Measurements from ENCODE around the gene IARS1.

Gene IARS1

DNA sequence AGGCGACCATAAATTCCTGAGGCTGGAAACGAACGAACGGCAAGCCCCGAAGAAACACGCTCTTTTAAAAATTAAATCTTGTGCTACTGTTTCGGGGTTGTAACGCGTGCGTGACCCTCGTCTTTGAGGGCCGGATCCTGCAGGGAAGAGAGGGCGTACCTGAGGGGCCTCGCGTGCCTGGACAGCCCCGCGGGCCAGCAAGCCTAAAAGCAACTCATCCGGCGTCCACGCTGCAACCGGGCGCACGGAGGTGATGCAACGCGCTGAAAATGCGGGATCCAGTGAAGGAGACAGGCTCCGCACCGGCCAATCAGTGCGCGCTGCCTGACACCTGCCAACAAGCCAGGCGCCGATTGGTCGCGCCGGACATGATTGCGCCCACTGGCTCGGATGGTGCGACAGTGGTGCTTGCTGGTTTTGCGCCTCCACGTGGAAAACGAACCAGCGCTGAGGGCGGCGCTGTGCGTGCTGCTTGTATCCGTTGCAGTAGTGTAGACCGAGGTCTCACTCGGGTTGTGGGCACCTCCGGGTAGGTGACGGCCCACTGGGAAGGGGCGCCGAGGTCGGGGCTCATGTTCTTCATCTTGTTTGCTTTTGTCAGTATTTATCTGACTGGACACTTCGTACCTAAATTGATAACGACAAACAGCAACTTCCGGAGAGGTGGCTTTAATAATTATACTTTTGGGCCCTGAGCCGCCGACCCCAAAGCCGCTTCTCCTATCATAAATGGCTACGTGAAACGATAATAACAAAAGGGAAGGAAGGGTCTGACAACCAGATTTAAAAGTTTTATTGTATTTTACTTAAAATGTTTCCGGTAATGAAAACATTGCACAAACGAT is at the start of gene IARS1:
Gene IARS1 (minus strand): TSS at position 246 of the 845 bp plus-strand sequence. CDS start 4,278 bp downstream, outside the sequence.
- peak; percentile 94 to 98 for DNase-seq

DNA sequence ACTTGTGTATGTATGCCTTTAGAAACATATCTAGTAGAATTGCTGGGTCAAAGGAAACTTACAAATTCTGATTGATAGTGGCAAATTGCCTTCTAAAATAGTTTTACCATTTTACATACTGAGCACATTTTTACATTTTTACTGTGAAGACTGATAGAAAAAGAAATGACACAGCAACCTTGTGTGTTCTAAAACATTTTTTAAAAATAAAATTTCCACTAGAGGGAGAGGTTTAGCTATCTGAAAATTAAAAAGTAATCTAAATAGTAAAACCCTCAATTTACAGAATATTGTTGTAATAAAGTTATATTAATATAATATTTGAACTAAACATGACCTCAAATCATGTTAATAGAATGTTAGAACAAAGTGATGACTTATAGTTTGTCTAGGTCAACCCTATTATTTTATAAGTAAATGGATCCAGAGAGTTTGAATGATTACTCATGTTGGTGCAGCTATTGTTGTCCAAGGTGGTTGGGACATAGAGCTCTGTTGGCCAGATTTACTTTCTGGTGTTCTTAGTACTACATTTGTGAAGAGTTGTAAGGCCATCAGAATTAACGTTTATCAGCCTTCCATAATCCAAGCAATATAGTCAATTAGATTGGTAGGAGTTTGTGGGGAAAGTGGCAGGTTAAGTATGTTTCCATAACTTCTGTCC is 49.5 kb upstream of the IARS1 start:
- no peak for DNase-seq

DNA sequence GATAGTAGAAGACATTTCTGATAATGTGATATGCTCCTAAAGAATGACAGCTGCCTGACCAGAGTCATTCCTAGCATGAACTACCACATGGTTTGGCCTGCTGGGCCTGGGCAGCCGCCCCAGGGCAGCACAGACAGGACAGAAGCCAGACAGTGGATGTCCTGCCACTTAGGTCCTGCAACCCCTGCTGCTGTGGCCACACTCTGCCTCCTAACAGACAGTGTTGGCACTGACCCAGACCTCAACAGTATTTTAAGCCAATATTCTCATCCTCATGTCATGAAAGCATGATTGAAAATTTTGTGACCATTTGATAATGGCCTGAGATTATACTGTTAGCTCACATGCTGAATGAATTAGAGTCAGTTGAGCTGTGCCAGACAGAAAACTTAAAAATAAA is 48.1 kb upstream of the IARS1 start:
- DNase-seq, result no peak

DNA sequence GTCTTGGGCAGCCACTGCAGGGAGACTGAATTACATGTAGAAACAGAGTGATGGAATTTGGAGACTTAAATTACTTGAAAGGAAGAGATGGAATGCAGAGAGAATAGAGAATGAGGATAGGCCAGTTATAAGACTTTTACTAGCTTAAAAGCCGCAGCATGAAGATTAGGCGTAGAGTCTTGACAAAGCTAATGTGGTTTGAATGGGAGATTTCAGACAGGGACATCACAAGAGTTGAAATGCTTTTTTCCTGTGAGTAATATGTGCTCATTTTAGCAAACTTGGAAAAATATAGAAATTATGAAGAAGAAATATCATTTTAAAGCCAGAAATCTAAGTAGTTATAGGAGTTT is 39.8 kb upstream of the IARS1 start:
- DNase-seq, result no peak

DNA sequence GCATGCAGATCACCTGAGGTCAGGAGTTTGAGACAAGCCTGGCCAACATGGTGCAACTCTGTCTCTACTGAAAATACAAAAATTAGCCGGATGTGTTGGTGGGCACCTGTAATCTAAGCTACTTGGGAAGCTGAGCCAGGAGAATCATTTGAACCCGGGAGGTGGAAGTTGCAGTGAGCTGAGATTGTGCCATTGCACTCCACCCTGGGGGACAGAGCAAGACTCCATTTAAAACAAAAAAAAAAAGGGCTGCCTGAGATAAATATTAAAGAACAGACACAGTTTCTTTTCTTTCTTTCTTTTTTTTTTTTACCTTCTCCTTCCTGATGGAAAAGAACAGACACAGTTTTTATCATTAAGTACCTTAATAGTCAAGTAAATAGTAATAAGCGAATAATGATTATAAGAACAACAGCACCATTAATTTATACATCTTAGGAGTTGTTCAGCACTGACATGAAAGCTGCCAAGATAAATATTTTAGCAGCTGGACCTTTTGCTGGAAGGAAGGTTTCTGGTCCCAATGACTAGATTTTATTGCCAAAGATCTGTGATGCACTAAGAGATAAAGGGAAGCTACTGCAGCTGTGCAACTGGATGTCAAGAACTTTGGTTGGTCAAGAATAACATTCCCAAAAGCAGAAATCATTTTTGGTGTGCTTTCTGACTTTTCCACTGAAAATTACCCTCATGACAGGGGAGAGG is 39.2 kb upstream of the IARS1 start:
- no peak for DNase-seq

DNA sequence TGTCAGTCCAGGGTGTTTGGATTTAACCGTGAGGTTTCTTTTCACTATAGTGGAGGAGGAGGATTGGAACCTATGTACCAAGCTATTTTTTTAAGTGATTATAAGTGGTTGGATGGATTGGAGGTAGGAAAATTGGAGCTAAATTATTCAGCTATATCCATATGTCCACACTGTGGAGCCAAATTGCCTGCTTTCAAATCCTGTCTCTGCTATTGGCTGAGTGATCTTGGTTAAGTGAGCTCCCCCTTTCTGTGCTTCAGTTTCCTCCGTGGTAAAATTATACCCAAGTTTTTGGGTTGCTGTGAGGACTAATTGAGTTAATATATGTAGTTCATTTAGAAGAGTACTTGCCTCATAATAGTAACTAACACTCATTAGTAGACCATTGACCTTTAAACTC is 34.7 kb upstream of the IARS1 start:
- DNase-seq, result no peak

DNA sequence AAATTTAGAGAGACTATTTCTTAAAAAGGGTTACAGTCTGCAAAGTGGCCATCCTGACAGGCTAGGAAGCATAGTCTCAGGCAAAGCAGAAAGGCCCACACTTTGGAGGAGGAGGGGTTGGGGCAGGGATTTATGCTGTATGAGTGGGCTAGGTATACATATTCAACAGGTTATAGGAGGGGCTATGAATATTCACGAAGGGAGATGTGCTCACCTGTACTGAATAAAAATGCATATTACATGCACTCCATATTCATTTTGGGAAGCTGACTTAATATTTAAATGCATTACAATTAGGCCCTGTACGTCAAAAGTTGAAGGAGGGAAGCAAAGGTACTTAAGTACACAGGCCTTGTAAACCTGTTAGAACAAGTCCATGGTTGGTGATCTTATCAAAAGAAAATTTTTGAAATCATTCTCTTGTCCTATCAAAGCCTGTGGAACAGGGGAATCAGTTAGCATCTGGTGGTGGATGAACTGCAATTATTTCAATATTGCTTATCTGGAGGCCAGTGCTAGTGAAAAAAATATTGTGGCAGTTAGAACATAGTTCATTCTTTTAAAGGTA is 33.9 kb upstream of the IARS1 start:
- no peak for DNase-seq

DNA sequence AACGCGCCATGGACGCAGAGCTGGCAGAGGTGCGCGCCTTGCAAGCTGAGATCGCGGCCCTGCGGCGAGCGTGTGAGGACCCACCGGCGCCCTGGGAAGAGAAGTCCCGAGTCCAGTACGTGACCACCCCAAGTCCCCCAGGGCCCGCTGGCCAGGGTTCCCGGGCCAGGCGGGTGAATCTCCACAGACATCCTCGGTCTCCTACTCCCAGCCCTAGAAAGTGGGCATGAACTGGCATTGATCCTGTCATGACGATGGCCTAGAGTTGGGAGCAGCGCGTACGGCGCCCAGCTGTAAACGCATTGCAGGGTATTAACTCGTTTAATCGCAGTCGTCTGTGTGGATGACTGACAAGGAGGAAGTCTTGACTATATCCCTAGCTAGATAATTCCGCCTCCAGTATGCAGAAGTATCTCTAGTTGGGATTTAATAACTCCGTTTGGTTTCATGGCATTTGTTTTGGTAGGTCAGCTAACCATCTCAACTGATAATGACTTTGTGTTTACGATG is 32.5 kb upstream of the IARS1 start:
- DNase-seq, result no peak

DNA sequence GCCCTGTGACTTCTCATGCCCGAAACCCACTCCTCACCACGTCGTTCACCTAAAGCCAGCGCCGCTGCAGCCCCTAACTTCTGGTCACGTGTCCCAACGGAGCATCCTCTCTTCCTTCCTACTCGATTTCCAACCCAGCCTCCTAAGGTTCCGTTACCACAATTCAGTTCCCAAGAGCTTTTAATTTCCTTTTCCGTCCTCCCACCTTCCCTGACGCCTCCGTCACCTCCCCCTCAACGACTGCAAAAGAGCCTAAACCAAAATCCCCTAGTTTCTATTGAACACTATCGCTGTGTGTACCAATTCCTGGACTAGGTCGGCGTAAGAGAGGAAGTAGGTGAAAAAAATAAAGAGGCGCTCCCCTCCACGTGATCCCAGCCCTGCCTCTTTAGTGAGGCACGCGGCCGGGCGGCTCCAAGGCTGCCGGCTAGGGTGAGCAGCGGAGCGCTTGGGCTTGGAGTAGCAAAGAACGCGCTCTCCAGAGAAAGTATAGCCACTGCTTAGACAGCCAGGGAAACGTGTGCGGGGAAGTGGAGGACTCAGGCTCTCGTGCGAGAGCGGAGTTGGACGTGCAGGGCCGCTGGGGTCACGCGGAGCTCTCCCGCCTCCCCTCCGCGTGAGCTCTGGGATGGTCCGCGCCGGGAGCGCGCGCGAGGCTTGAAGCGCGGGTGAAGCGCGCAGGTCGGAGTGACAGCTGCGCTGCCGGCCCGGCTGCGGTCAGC is 31.9 kb upstream of the IARS1 start, which contains the start of the genes CENPP and NOL8:
Gene CENPP (plus strand): TSS at position 685 of the 722 bp plus-strand sequence.
Gene NOL8 (minus strand): TSS at position 82 of the 722 bp plus-strand sequence. CDS start 1,189 bp downstream, outside the sequence.
- DNase-seq, result peak; percentile 80 to 82

DNA sequence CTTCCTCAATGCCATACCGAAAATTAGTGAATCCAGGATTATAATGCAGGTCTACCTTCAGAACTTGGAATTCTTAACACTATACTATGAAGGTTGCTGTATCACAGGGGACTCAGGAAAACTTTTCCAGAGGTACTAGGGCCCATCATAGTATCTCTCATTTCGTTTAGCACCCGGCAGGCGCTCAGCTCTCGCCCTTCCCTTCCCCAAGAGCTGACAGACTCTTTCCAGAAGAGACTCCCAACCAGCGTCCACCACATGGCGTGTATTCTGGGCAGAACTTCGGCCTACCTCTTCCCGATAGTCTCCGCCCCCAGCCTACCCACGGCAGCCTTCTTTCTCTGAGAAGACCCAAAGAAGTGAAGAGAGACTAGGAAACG is 31.4 kb upstream of the IARS1 start:
- no peak for DNase-seq

DNA sequence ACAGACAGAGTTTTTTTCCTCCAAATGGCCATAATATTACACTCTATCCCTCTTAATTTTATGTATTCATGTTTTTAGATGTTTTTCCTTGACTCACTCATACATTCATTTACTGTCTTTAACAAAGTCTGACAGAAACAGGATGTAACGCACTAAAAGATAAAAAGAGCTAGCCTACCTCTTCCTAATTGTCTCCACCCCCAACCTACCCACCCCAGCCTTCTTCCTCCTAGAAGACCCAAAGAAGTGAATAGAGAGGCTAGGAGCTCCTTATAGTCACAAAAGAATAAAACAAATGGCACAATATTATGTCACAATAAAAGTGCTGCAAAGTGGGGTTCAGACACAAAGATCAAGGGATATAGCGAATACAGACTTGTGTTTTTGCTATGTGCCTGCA is 30.9 kb upstream of the IARS1 start:
- no peak for DNase-seq

DNA sequence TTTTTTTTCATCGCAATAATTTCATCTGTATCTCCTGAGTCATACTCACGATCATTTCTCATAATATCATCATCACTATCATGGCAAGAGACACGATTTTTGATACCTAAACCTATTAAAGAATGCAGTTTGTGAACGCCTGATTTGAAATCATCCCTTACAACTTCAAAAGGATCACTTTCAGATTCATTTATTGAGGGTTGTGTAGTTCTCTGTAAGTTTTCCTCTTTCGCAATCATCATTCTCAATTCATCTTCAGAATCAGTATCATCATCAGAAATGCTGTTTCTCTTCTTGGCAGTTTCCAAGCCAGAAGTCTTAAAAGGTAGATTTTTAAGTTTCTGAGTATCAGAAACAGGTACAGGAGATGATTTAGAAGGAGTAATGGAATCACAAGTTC is 22.0 kb upstream of the IARS1 start:
- DNase-seq, result no peak

DNA sequence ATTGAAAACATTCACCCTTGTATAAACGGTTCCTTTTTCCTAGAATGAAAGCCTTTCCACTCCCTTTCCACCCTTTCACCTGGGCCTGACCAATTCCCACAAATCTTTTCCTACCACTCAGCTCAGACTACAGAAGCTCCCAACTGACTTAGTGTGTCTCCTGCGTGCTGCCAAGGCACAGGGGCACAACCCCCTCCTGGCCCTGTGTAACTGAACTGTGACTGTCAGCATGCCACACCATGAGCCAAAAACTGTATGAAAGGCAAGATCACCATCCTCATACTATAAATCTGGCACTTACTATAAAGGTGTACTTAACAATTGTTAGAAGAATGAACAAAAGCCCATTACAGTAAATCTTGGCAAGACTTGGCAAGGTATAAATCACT is 20.1 kb upstream of the IARS1 start:
- DNase-seq, result no peak

DNA sequence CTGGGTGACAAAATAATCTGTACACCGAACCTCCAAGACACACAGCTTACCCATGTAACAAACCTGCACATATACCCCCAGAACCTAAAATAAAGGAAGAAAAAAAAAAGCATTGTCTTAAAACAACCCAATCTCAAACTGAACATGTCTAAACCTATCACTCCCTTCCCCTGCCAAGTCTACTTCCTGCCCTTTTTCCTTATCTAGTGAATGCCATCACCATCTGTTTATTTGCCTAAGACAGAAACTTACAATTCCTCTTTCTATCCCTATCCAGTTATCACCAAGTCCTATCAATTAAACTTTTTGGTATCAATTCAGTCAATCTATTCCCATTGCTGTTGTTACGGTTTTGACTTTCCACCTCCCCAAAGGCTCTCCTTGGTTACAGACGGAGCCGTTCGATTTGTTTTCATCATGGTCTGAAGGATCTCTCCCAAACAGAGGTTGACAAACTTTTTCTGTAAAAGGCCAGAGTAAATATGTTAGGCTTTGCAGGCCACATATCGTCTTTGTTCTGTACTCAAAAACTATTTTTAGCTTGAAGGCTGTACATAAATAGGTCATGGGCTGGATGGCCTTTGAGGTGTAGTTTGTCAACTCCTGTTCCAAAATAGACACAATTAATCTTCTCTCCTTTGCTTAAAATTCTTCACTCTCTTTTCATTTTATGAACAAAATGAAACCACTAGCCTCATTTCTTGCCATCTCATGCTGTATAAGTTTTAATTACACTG is 19.6 kb upstream of the IARS1 start:
- no peak for DNase-seq

DNA sequence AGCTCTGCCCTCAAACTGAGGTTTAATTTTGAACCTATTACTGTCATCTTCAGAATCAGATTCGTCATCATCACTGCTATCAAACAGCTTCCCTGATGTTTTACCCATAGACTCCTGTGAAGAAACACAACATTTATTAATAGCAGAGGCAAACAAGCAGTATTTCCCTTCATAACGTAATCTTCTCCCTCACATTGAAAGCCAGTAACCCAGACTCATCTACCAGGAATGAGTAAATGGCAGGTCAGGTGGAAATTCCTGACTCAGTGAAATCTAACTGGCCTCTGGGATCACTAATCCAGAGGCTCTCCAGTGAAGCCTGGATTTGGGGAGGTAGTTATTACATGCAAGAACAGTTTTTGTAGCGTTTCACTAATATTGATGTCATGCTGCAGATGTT is 17.1 kb upstream of the IARS1 start:
- no peak for DNase-seq

DNA sequence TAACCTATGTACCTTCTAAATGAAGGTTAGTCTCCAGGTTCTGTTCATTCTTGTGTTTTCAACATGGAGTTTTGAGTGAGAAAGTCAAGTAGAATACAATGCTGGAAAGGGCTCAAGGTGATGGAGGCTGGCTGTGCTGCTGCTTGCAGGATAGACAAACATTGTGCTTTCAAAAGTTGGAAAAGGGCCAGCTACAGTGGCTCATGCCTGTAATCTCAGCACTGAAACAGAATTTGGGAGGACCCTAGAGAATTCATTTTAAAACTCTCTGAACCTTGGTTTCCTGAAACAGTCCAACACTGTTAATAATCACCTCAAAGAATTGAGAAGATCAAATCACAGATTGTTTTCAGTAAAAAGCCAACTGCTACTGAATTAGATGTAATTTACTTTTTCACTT is 15.4 kb upstream of the IARS1 start:
- no peak for DNase-seq

DNA sequence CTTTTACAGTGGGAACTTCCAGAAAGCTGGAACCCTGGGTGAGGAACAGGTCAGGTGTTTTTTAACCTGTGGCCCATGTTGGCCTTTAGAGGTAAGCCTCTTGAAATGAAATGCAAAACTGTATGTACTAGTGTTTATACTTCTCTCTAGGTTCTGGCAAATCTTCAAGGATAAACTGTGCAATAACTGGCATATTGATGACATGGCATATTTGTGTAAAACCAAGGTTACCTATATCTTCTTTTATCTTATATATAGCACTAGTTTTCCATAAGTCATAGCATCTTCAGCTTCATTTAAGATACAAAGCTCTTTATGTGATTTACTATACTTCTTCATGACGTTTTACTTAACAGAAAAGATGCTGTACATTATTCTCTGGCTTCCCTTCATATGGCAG is 7.4 kb upstream of the IARS1 start:
- DNase-seq, result no peak

DNA sequence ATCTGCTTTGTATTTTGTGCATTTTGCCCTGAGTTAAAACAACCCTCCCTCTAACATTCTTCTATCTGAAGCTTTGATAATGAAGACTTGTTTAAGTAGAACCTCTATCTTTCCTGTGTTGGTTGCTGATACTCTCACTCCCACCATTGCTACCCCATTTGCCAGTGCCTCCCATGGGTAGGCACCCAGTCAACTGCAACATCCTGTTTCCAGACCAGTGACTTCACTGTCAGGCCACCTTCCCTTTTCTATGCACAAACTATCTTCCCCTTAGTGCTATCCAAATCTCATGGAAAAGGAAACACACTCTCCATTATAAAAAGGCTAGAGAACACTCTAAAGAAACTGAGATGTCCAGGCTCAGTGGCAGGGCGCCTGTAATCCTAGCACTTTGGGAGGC is 5.6 kb upstream of the IARS1 start:
- no peak for DNase-seq

DNA sequence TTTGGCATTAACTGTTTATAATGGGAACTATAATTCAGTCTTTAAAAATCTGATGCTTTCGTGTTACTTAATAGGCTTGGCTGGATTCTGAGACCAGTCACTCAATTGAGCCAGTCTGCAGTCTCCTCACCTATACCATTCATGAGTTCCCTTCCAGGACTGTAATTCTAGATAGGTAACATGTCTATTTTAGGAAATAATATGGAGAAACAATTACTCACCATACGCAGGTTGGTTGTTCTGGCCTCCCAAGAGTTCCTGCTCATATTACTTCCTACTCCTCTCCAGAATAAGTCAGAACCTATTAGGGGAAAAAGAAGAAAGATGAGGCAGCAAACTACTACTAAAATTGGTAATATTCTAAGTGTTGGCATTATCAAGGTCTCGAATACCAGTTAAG is 4.5 kb upstream of the IARS1 start:
- no peak for DNase-seq

DNA sequence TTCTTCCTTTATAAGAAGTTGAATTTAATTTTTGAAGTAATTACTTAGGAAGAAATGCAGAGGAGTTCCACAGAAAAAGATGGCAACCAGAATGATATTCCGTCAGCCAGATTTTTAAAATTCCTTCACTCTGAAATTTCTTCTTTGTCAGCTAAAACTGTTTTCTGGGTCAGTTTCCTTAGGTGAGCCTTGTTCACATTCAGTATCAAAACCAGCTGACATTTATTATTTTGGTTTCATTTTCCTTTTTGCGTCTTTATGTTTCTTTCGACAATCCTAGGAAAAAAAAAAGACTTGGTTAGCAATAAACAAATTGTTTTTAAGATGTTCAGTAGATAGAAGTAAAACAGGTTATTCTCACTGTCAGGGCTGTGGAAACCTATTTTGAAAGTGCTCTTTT is 4.1 kb upstream of the IARS1 start:
- no peak for DNase-seq

DNA sequence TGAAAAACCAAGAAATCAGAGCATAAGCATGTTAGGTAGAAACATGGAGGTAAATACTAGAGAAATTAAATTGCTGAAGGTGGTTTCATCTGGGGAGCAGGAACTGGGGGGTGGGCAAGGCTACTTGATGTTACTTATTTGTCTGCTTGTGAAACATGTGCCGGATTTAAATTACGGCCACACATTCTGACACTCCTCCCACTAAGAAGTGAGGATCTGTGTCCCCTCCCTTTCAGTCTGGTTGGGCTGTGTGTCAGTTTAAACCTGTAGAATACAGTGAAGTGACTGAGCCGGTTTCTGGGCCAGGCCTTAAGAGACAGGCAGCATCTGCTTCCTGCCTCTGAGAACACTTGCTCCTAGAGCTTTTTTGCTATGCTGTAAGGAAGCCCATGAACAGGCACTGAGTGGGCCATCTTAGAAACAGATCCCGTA is 2.3 kb upstream of the IARS1 start:
- DNase-seq, result no peak
